K562 (cell line): ENCODE measurements around the gene ARL2. TPM values are rescaled to one million over a fixed set of nuclear protein-coding genes. Genes with fewer than 3 reads are reported as not detected.
A peak's percentile ranks its signal among the peaks of the same experiment; 100 is the strongest.

Experiments used
- EHMT2 ChIP-seq: fragments of 450-650 bp; IDR thresholded peaks from 2 replicates; pipeline ENCODE4 v1.6.1; 2018; ENCODE audit warnings: antibody characterized with exemption
- HMG20B ChIP-seq: fragments of 250-450 bp; sonication (Bioruptor Pico); IDR thresholded peaks from 2 replicates; pipeline ENCODE4 v1.5.0; 2021; ENCODE audit warnings: mild to moderate bottlenecking
- MTA1 ChIP-seq: fragments of 450-650 bp; IDR thresholded peaks from 2 replicates; pipeline ENCODE4 v1.6.1; 2017; ENCODE audit warnings: borderline replicate concordance
- NCOR1 ChIP-seq: fragments of 450-650 bp; IDR thresholded peaks from 2 replicates; pipeline ENCODE4 v1.6.1; 2016; ENCODE audit warnings: mild to moderate bottlenecking, moderate library complexity
- PTRF ChIP-seq: fragments of 450-650 bp; IDR thresholded peaks from 2 replicates; pipeline ENCODE4 v1.6.1; 2016; ENCODE audit warnings: mild to moderate bottlenecking, missing genetic modification characterization, missing compliant biosample characterization
- RCOR1 ChIP-seq, 2 experiments: IDR thresholded peaks; 2 replicates each; pipeline ENCODE4 v1.6.1; 2012; ENCODE audit warnings: low read depth in 2 of 2, low read length in 2 of 2, borderline replicate concordance in 1 of 2, improper control_type of control experiment in 1 of 2
- SP1 ChIP-seq: sonication (generic); formaldehyde crosslinking; IDR thresholded peaks from 2 replicates; pipeline ENCODE4 v1.8.1; 2022; ENCODE audit warnings: mild to moderate bottlenecking, missing genetic modification reagents
- STAT5B ChIP-seq: fragments of 250-450 bp; sonication (Bioruptor Pico); IDR thresholded peaks from 2 replicates; pipeline ENCODE4 v1.8.0; 2021; ENCODE audit warnings: mild to moderate bottlenecking, inconsistent platforms
- UBTF ChIP-seq, 2 experiments: IDR thresholded peaks; 2 replicates each; pipeline ENCODE4 v1.6.1; 2012; ENCODE audit warnings: improper control_type of control experiment in 2 of 2, low read depth in 2 of 2, low read length in 2 of 2, borderline replicate concordance in 1 of 2
- ZBTB17 ChIP-seq: fragments of 450-650 bp; formaldehyde crosslinking; IDR thresholded peaks from 2 replicates; pipeline ENCODE4 v1.4.0; 2020; ENCODE audit warnings: mild to moderate bottlenecking
- ZBTB26 ChIP-seq: fragments of 450-650 bp; formaldehyde crosslinking; IDR thresholded peaks from 2 replicates; pipeline ENCODE4 v1.4.0; 2022; ENCODE audit warnings: missing genetic modification characterization
- ZKSCAN3 ChIP-seq: fragments of 250-450 bp; sonication (Bioruptor Pico); IDR thresholded peaks from 2 replicates; pipeline ENCODE4 v1.4.0; 2020
- ZNF263 ChIP-seq: sonication (generic); formaldehyde crosslinking; IDR thresholded peaks from 2 replicates; pipeline ENCODE4 v1.8.0; 2022; ENCODE audit warnings: mild to moderate bottlenecking, missing genetic modification reagents, borderline replicate concordance
- polyA plus RNA-seq, 8 experiments: library from polyadenylated mRNA; depleted of rRNA in 4 of 8; stranded (reverse) in 5 of 8; unstranded in 3 of 8; fragments of >200 nt; fragmentation: Nextera tagmentation in 2 of 8; fragmentation: Illumina TruSeq in 1 of 8; extraction: Ambion mirVana in 2 of 8; extraction: Trizol in 1 of 8; gene quantifications; 2 replicates each; pipeline versions ENCODE4 v1.2.1 to v1.2.3, GENCODE V29; 2011 to 2014; ENCODE audit warnings: inconsistent platforms in 1 of 8, missing spikeins in 1 of 8
- total RNA-seq, 7 experiments: library from RNA; depleted of rRNA in 6 of 7; stranded (reverse); fragments of >200 nt in 6 of 7; fragmentation: Illumina TruSeq in 2 of 7; extraction: Trizol in 2 of 7; gene quantifications; 2 replicates each; pipeline versions ENCODE4 v1.2.1 to v1.2.3, GENCODE V29; 2011 to 2021; ENCODE audit warnings: low replicate concordance in 1 of 7
- TF ChIP-seq, protein P1 (sequence below): fragments of 250-450 bp; sonication (Bioruptor Pico); IDR thresholded peaks from 2 replicates; pipeline ENCODE4 v1.5.0; 2021; ENCODE audit warnings: mild to moderate bottlenecking, moderate library complexity
- TF ChIP-seq, protein P2 (sequence below), 2 experiments: fragments of 450-650 bp; conservative IDR thresholded peaks; 2 replicates each; pipeline ENCODE4 v1.6.1; 2017; ENCODE audit warnings: mild to moderate bottlenecking in 2 of 2, moderate library complexity in 2 of 2
- TF ChIP-seq, protein P3 (sequence below): IDR thresholded peaks from 2 replicates; pipeline ENCODE4 v1.6.1; 2016; ENCODE audit warnings: missing genetic modification characterization, missing compliant biosample characterization
- TF ChIP-seq, protein P4 (sequence below): fragments of 450-650 bp; formaldehyde crosslinking; conservative IDR thresholded peaks from 2 replicates; pipeline ENCODE4 v1.4.0; 2022; ENCODE audit warnings: mild to moderate bottlenecking, missing genetic modification characterization

ARL2 gene
- total and polyA plus RNA-seq, 9 of the 15 experiments (the other 6 are each of a cell fraction or from before 2014, with no cell fraction given), result 5.7 to 154 (median 92.2) TPM

DNA sequence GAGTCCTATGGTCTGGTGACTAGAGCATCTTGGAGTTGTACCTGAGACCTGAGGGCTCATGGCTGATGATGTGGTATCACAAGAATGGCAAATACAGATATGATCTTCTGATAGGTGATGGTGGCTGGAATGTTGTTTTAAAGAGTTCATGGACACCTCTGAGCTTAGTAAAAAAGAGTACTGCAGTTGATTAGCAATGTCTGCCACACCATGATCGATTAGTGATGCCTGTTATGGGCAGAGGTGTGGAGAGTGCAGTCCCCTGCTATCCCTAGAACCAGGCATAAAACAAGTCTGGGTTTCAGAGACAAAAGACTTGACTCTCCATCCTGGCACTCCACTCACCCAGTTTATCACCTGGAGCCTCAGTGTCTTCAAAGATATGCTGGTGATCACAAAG lies 15.8 kb upstream of the ARL2 start (continued):
- no peak for TF ChIP-seq ZKSCAN3 (CRISPR knock-in tag)
- TF ChIP-seq, protein P1, sequence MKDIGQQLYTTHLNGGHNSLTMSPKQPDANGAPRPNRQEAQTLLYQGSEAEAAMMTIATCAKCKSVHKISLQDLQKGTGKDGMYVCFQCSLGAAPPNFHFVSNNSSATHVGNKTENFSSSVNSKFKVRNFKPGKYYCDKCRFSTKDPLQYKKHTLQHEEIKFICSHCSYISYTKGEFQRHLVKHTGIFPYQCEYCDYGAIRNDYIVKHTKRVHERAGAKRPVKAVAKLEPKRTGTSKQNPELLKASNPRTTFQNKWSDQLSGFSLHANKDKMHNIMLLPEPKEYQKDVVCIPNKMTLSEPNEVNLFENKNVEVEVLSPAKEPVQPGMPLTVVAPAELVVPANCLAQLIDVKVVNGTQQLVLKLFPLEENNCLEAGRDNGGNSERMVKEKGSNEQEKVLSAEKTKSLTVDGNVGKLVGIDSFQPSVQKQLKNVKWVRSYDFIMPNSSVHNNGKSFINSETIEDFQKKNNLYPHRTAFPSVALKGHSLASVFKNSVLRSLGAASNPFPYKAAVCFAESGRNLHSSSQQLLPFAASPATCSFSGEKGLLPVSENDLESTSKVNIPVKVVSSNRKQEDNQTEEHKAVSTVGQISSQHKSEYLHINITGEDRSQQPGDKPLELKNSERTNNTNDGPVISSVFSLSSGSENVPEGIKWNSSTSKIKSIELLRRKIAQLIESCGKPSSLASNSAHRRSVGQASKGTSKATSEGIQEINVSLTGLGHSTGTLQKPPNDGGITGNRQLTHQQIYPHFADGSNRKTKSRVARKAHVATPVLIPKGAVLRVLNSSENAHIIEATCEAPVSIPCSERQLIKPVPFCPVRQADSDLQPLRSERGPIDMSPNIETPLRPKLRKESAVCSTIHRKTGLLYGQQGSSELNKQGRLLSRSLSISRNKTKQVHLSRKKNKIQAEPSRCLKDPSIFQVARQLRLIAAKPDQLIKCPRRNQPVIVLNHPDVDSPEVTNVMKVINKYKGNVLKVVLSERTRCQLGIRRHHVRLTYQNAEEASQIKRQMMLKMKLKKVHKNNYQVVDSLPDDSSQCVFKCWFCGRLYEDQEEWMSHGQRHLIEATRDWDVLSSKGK (CRISPR knock-in tag), result no peak
- TF ChIP-seq, protein P2, sequence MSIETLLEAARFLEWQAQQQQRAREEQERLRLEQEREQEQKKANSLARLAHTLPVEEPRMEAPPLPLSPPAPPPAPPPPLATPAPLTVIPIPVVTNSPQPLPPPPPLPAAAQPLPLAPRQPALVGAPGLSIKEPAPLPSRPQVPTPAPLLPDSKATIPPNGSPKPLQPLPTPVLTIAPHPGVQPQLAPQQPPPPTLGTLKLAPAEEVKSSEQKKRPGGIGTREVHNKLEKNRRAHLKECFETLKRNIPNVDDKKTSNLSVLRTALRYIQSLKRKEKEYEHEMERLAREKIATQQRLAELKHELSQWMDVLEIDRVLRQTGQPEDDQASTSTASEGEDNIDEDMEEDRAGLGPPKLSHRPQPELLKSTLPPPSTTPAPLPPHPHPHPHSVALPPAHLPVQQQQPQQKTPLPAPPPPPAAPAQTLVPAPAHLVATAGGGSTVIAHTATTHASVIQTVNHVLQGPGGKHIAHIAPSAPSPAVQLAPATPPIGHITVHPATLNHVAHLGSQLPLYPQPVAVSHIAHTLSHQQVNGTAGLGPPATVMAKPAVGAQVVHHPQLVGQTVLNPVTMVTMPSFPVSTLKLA (conservative IDR thresholded peaks at IDR 0.05), result peak in 1 of 2 experiments; percentile 50; a peak in 1 of 4 replicates
- TF ChIP-seq, protein P3, sequence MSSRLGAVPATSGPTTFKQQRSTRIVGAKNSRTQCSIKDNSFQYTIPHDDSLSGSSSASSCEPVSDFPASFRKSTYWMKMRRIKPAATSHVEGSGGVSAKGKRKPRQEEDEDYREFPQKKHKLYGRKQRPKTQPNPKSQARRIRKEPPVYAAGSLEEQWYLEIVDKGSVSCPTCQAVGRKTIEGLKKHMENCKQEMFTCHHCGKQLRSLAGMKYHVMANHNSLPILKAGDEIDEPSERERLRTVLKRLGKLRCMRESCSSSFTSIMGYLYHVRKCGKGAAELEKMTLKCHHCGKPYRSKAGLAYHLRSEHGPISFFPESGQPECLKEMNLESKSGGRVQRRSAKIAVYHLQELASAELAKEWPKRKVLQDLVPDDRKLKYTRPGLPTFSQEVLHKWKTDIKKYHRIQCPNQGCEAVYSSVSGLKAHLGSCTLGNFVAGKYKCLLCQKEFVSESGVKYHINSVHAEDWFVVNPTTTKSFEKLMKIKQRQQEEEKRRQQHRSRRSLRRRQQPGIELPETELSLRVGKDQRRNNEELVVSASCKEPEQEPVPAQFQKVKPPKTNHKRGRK (tag), result no peak
- no peak for TF ChIP-seq UBTF (IDR thresholded peaks at IDR 0.05; ENCODE audit: borderline replicate concordance in 1 of 2, low read depth in 2 of 2, low read length in 2 of 2)
- TF ChIP-seq SP1 (CRISPR knock-in tag), result no peak
- TF ChIP-seq ZBTB17 (CRISPR knock-in tag), result peak; percentile 99
- TF ChIP-seq NCOR1, result no peak
- TF ChIP-seq ZNF263 (CRISPR knock-in tag), result no peak
- TF ChIP-seq RCOR1 (IDR thresholded peaks at IDR 0.05; ENCODE audit: borderline replicate concordance in 1 of 2, low read depth in 2 of 2, low read length in 2 of 2), result peak in 1 of 2 experiments; percentile 47; a peak in 1 of 4 replicates
- TF ChIP-seq, protein P4, sequence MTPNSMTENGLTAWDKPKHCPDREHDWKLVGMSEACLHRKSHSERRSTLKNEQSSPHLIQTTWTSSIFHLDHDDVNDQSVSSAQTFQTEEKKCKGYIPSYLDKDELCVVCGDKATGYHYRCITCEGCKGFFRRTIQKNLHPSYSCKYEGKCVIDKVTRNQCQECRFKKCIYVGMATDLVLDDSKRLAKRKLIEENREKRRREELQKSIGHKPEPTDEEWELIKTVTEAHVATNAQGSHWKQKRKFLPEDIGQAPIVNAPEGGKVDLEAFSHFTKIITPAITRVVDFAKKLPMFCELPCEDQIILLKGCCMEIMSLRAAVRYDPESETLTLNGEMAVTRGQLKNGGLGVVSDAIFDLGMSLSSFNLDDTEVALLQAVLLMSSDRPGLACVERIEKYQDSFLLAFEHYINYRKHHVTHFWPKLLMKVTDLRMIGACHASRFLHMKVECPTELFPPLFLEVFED (CRISPR knock-in tag), result no peak
- TF ChIP-seq HMG20B (CRISPR knock-in tag), result no peak
- no peak for TF ChIP-seq PTRF (tag)
- peak; percentile 36; the same call in 1 of the 2 replicates for TF ChIP-seq EHMT2
- TF ChIP-seq ZBTB26 (CRISPR knock-in tag), result no peak
- no peak for TF ChIP-seq MTA1
- no peak for TF ChIP-seq STAT5B (CRISPR knock-in tag)
